Epithelial cell of prostate (primary cell): ENCODE measurements around the gene ECI1.
A peak's percentile ranks its signal among the peaks of the same experiment; 100 is the strongest.

ENCODE experiments used
- DNase-seq: peaks from one replicate; pipeline ENCODE4 v3.0.0-alpha.2; 2011; ENCODE audit warnings: low read depth, low spot score
- H3K27ac ChIP-seq: fragments of 450-650 bp; 2 replicates; pipeline ENCODE4 v1.5.1; 2017; ENCODE audit warnings: mild to moderate bottlenecking

ECI1 gene

GRCh38 chr16:2199621-2200139 is 51.7 kb downstream of the ECI1 start:
- no peak for DNase-seq
- H3K27ac ChIP-seq: no peak overlapping the region

GRCh38 chr16:2199095-2199494 is 52.3 kb downstream of the ECI1 start:
- no peak overlapping the region for H3K27ac ChIP-seq
- DNase-seq: no peak

GRCh38 chr16:2198283-2198682 is 53.1 kb downstream of the ECI1 start:
- DNase-seq: no peak

GRCh38 chr16:2197765-2198164 is 53.6 kb downstream of the ECI1 start:
- no peak overlapping the region for H3K27ac ChIP-seq
- DNase-seq: no peak

More at GRCh38 chr16:2198283-2198682, 53.1 kb downstream of the ECI1 start:
- no peak overlapping the region for H3K27ac ChIP-seq

- no peak overlapping the region for H3K27ac ChIP-seq
- DNase-seq: no peak
These were observed 54.3 kb downstream of the ECI1 start for GRCh38 chr16:2196981-2197511.

- H3K27ac ChIP-seq: no peak within 1 kb of the TSS
- DNase-seq: no peak
These were observed 55.0 kb downstream of the ECI1 start, which contains the start of gene CASKIN1 for GRCh38 chr16:2196162-2196980. TSS of gene CASKIN1 (minus strand) at chr16:2196605. CDS start at chr16:2196432, 173 bp downstream.

GRCh38 chr16:2195322-2196161 is 55.8 kb downstream of the ECI1 start:
- no peak for DNase-seq
- H3K27ac ChIP-seq: no peak overlapping the region

- no peak overlapping the region for H3K27ac ChIP-seq
- peak; percentile 24 for DNase-seq
These were observed 56.5 kb downstream of the ECI1 start for GRCh38 chr16:2194852-2195321.

- H3K27ac ChIP-seq: no peak overlapping the region
- DNase-seq: no peak
These were observed 57.1 kb downstream of the ECI1 start for GRCh38 chr16:2194166-2194834.

GRCh38 chr16:2191446-2191706 is 60.0 kb downstream of the ECI1 start:
- no peak overlapping the region for H3K27ac ChIP-seq

GRCh38 chr16:2190659-2191445 is 60.5 kb downstream of the ECI1 start:
- DNase-seq: no peak
- H3K27ac ChIP-seq: no peak overlapping the region

More at GRCh38 chr16:2191446-2191706, 60.0 kb downstream of the ECI1 start:
- DNase-seq: no peak

- no peak overlapping the region for H3K27ac ChIP-seq
- DNase-seq: no peak
These were observed 61.3 kb downstream of the ECI1 start for GRCh38 chr16:2190002-2190658.
